NCI-H510A treated with DMSO at 0.1 percent for 48 hours (cell line): ENCODE measurements around the gene KLHDC4.
"Not testable (repeated sequence)": the region's sequence is repeated elsewhere in the genome, so short reads cannot be mapped to it uniquely, and the experiment has no call there.

ENCODE experiments used
- DNase-seq: peaks from one replicate; lab custom pipeline; 2025; lab: John Stamatoyannopoulos, UW

Gene KLHDC4

DNA sequence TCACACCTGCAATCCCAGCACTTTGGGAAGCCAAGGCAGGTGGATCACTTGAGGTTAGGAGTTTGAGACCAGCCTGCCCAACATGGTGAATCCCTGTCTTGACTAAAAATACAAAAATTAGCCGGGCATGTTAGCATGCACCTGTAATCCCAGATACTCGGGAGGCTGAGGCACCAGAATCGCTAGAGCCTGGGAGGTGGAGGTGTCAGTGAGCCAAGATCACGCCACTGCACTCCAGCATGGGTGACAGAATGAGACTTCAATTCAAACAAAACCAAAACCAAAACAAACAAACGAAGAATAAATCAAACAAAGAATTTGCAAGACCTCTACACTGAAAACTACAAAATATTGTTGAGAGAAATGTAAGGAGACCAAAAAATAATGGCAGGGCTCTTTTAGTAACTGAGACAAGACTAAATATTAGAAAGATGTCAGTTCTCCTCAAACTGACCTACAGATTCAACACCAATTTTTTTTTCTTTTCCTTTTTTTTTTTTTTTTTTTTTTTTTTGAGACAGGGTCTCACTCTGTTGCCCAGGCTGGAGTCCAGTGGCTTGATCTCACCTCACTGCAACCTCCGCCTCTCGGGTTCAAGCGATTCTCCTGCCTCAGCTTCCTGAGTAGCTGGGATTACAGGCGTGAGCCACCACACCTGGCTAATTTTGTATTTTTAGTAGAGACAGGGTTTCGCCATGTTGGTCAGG lies 23.1 kb upstream of the KLHDC4 start:
- DNase-seq: not testable (repeated sequence)

DNA sequence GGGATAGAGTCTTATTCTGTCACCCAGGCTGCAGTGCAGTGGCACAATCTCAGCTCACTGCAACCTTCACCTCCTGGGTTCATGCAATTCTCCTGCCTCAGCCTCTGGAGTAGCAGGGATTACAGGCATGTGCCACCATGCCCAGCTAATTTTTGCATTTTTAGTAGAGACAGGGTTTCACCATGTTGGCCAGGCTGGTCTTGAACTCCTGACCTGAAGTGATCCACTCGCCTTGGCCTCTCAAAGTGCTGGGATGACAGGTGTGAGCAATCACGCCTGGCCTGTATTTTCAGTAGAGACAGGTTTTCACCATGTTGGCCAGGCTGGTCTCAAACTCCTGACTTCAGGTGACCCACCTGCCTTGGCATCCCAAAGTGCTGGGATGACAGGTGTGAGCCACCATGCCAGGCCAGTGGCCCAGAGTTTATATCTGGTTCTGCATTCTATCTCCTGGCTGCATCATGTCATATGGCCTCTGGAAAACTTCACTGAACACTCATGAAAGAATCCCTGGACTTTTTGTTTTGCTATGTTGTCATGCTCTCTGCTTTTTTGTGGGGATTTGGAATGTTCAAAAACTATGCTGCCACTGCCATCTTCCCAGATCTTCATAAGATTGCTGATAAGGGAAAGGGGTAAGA lies 21.8 kb upstream of the KLHDC4 start:
- DNase-seq: not testable (repeated sequence)

DNA sequence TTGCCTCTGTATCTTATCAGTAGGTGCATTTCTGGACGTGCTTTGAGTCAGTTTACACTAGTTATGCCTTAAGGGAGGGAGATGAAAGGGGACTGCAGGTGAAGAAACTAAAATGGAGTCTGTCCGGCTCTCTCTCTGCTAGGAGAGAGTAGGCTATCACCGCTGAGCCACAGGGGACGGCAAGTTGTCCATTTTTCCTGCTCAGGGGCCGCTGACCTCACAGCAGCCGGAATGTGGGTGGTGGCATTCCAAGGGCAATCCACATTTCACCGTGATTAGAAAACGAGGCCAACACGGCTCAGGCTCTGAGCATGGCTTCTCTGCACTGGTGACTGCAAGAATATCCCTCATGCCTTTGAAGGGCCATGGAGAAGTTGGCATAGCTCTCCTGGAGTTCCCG lies 19.0 kb upstream of the KLHDC4 start:
- DNase-seq: no peak

DNA sequence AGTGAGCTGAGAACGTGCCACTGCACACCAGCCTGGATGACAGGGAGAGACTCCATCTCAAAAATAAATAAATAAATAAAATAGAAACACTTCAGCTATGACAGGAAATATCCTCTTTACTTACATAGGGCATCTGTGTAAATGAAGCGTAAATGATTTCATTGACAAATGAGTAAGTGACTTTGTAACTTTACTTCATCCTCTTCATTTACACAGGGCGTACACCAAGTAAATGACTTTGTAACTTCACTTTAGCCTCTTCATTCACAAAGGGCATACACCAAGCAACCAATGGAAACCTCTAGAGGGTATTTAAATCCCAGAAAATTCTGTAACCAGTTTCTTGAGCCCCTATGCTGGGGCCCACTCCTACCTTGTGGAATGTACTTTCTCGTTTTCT lies 16.2 kb upstream of the KLHDC4 start:
- DNase-seq: peak; percentile 24

DNA sequence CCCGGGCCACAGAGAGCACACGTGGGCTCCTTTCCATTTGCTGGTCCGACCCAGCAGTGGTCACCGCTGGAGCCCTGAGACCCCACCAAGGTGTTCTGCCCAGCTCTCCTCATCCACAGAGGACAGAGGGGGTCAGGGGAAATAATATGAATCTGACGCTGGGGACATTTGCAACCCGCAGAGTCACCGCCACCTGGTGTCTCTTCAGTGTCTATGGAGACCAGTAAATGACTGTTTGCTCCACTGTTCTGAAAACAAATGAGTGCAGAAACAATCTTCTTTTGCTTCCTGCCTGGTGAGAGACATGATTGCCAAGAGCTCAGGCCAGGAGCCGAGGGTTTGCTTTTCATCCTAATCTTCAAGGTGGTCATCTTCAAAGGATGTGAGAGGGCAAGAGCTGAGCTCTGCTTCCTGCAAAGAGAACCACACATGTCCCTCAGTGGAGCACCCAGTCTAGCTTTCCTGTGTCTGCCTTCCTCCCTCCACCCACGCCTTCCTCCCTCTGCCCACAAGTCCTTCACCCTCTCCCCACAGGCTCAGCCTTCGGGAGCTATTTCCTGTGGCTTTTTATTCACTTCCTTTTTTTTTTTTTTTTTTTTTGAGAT lies 14.7 kb upstream of the KLHDC4 start:
- no peak for DNase-seq

DNA sequence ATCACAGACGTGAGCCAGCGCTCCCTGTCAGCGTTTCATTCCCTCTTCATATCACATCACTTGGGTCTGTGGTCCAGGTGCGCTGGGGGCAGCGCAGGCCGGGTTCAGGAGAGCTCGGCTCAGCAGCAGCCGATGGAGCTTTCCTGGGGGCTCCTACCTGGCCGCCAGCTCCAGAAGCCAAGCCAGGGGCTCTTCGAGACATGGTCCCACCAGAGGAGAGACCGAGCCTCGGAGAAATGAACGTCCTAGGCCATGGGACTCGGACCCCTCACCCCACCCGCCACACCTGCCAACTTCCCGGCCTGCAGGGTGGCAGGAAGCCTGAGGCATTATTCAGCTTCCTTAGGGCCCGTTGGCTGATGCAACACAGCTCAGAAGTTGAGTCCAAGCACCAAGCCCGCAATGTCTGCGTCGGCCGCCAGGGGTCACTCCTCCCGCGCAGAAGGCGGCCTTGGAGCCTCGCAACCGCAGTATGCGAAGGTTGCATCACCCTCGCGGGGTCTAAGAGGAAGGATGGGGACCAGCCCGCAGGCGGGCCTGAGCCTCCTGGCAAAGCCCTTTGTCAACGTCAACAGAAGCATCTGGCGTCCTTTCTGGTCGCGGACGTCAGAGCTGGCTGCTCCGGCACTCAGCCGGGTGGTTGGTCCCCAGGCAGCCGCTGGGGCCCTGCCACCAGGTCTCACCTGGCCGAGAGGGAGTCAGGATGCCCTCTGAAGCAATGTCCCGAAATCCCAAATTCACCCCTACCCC lies 13.2 kb upstream of the KLHDC4 start:
- DNase-seq: peak; percentile 80

DNA sequence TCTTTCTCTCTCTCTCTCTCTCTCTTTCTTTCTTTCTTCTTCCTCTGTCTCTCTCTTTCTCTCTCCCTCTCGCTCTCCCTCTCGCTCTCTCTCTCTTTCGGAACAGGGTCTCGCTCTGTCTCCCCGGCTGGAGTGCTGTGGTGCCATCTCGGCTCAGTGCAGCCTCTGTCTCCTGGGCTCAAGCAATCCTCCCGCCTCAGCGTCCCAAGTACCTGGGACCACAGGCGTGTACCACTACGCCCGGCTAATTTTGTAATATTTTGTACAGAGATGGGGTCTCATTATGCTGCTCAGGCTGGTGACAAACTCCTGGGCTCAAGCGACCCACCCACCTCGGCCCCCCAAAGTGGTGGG lies 12.7 kb upstream of the KLHDC4 start:
- no peak for DNase-seq

DNA sequence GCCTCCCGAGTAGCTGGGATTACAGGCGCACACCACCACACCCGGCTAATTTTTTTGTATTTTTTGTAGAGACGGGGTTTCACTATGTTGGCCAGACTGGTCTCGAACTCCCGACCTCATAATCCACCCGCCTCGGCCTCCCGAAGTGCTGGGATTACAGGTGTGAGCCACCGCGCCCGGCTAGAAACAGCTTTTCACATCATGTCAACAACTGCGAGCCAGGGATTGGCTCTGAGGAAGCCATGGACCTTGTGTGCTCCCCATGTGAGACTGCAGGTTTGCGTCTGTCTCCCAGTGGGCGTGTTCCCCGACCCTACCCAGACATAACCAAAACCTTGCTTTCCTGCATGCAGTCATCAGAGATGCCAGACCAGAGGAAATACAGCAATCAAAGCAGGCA lies 8.1 kb upstream of the KLHDC4 start:
- not testable (repeated sequence) for DNase-seq

DNA sequence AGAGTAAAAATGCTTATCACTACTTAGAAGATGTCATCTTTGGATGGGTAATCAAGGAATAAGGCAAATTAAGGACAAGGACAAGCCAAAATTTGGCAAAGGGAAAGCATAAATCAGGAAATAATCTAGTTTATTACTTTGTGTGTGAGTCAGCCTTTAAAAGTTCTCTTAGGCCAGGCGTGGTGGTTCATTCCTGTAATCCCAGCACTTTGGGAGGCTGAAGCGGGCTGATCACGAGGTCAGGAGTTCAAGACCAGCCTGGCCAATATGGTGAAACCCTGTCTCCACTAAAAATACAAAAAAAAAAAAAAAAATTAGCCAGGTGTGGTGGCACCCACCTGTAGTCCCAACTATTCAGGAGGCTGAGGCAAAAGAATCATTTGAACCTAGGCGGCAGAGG lies 1.7 kb upstream of the KLHDC4 start:
- DNase-seq: not testable (repeated sequence)

DNA sequence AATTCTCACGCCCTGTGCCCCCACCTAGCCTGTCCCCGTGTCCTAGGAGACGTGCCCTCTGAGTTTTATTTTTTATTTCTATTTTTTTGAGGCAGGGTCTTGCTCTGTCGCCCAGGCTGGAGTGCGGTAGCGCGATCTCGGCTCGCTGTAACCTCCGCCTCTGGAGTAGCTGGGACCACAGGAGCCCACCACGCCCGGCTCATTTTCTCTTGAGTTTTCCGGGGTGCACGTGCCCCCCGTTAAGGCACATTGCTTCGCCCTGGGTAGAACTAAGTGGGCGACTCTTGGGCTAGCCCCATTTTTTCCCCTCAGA lies 655 bp upstream of the KLHDC4 start:
- DNase-seq: no peak

DNA sequence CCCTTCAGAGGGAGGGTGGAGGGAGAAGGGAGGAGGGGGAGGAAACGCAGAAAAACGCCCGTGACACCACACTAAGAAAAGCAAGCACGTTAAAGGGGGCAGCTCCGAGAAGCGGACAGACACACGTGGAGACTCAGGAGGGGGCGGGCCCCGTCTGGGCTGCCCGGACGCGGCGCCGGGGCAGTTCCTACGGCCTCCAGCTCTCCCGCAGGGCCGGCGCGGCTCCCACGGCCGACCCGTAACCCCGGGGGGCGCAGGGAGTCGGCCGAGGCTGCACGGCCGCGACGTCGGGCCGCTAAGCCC lies 362 bp downstream of the KLHDC4 start:
- no peak for DNase-seq

DNA sequence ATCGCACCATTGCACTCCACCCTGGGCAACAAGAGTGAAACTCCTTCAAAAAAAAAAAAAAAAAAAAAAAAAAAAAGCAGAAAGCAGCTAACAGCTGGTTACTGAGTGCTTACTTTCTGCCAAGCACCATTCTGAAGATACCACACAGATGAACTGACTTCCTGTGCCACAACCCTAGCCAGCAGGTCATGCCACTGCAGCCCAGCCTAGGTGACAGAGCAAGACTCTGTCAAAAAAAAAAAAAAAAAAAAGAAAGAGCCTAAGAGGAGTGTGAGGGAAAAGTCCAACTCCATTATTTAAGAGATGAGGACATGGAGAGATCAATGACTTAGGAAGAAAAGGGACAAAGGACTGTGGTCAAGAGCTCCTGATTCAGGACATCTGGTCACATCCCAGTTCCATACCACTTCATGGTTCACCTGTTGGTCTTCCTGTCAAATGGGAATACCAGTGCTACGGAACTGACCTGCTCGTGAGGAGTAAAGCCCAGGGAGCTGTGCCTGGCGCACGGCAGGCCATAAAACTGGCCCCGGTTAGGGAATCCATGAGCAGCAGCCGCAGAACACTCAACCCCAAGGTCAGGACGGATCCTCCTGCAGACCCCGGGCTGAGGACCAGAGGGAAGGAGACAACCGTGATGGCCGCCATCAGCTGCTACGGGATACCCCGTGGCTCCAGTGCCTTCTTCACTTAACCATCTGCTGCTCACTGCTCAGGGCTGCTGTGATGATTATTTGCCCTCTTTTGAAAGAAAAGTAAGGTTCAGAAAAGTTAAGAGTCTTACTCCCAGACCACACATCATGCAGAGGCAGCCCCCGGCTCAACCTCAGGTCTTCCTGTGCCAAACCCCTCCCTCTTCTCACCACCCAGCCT lies 950 bp downstream of the KLHDC4 start:
- DNase-seq: no peak

DNA sequence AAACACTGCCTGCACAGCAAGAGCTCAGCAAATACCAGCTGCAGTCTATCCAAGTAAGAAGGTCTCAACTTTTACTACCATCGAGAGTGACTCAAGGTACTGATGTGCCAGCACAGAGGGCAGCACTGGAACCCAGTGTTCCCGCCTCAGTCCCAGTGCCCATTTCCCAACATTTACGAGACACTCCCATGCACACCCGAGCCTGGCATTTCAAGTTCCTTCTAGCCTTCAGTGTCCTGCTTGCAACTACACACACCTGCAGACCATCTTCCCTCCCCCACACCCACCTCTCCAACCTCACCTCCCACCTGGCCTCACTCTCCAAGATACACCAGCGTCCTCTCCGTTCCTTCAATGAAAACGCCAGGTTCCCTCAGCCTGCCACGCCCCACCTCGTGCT lies 3.2 kb downstream of the KLHDC4 start:
- no peak for DNase-seq

DNA sequence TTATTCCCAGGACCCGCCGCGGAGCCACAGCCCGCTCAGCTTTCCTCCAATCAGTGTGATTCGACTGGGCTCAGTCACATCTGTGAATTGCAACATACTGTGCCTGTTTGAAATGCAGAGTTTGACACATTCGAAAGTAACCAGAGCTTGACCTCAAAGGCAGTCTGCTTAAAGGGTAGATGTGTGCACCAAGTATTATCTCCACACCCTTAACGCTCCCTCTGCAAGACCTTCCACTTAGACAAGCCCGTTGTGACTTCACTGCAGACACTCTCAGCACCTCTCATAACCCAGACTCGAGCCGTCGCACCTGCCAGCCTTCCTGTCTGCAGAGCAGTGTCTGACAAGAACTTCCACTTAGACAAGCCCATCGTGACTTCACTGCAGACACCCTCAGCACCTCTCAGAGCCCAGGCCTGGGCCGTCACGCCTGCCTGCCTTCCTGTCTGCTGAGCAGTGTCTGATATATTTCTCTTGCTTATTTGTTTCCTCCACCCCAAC lies 3.7 kb downstream of the KLHDC4 start:
- peak; percentile 26 for DNase-seq

DNA sequence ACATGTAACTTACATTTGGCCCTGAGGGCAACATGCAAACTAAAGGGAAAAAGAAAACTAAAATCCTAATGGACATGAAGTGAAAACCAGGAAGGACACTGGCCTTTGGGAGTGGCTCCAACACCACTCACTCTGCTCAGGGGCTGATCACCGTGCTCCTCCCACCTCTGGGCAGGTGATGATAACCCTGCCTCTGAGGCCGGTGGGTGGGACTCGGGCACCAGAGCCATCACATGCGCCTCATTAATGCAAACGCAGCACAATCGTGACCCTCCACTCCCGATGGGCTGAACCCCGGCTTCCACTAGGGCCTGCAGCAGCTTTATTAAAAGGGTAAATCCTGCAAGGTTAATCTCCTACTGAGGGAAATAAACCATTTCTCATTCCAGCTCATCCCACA lies 4.7 kb downstream of the KLHDC4 start:
- no peak for DNase-seq

DNA sequence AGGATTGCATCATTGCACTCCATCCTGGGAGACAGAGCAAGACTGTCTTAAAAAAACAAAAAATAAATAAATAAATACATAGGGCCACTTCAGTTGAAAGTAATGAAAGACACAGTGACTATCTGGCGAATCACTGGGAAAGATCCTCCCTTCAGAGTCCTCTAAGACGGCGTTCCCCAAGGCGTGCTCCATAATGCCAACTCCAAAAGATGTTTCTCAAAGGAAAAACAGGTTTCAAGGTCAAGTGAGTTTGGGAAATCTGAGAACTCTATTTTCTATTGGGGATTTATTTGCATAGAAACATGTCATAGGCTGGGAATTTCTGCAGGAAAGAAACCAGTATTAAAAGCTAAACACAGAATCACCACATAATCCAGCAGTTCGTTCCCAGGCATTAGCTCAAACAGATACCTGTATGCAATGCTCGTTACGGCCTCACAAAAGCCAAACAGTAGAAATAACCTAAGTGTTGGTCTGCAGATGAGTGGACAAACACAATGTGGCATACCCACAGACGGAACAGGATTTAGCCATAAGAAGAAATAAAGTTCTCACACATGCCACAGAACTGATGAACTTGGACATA lies 7.9 kb downstream of the KLHDC4 start:
- DNase-seq: no peak

DNA sequence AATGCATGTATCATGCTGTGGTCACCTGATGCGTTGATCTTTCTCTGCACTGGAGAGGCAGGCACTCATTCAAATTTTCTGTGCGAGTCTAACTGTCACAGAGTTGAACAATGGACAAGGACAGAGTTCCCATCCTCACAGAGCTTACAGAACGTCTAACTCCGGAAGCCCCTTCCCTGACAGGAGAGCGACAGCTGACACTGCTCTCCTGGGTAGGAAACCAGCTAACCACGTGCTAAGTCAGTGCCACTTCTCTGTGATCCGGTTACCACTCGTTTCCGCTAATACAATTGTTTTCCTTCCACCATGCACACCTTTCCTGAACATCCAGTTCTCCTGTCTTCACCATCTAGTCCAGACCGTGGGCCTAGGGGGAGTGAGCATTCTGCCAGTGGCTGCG lies 11.3 kb downstream of the KLHDC4 start:
- DNase-seq: no peak

DNA sequence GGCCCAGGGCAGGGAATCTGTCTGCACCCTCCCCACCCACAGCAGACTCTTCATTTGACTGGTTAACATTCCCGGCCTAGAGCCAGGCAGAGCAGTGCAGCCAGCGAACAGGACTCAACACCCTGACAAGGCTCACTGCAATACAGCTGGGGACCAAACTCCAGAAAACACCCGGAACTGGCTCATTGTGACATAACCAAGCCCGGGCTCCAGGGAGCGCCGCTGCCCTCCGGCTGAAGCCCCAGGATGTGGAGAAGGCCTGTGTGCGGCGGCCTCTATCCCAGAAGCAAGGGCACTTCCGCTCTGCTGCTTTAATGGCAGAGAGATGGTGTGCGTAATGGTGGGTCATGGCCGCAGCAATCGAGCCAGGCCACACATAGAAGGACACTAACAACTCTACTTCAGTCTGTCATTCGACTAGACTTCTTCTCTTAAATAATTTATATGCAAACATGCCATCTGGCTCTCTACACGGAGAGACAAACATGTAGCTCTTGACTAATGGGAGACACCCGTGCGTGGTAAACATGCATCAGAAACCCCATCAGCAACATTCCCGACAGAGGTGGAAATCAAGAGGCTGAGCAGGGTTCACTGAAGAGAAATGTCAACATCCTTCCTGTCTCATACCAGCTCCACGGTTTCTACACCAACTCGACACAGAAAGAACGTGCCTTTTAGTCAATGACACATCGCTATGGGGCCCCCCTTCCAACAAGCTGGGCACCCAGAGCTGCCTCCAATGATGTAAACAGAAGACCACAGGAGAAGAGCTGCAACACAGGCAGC lies 18.0 kb downstream of the KLHDC4 start:
- no peak for DNase-seq

DNA sequence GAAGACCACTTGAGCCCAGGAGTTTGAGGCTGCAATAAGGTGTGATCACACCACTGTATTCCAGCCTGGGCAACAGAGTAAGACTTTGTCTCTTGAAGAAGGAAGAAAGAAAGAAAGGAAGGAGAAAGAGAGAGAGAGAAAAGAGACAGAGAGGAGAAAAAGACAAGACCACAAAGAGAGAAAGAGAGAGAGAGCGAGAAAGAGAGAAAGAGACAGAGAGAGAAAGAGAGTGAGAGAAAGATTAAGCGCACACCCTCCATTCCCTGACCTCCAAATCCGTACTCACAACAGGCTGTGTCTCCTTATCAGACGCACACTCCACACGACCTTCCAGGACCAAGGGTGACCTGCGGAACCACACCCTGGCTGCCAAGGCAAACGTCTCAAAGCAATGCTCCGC lies 19.6 kb downstream of the KLHDC4 start:
- DNase-seq: no peak

DNA sequence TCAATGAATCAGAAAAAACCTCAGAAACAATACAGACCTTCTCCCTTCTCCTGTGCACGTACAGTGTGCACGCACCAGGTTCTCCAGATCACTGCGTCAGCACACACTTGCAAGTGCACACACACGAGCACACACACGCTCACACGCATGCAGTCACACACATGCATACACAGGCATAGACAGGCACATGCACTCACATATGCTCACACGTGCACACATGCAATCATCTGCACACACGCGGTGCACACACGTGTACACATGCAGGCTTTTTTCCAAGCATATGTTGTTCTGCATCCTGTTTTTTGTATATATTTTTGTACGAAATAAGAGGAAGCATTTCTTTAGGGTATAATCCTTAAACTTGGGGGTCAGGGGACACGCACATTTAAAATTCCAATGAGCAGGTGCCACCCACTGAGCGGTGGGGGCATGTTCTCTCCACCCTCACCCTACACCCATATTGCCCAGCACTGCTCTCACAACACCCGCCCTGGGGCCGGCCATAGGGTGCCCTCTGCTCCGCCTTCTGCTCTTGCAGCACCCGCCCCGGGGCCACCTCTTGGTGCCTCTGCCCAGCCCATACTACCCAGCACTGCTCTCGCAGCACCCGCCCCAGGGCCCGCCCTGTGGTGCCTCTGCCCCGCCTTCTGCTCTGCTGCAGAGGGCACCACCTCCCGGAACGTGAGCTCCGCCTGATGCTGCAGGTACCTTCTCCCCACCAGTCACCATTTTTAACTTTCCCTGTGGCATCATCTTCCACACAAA lies 20.9 kb downstream of the KLHDC4 start:
- DNase-seq: no peak
